Neural progenitor cell (in vitro differentiated cells): ENCODE results near the gene ZNF429. TPM values are rescaled to one million over a fixed set of nuclear protein-coding genes. Genes with fewer than 3 reads are reported as not detected.

ENCODE experiments used
- DNase-seq: peaks from one replicate; pipeline ENCODE4 v3.0.0-alpha.2; 2016; ENCODE audit warnings: low spot score
- H2AFZ ChIP-seq: fragments of 200-600 bp; sonication (generic); replicated peaks from 2 replicates; pipeline ENCODE4 v1.6.1; 2016; ENCODE audit warnings: antibody characterized with exemption
- H3F3A ChIP-seq: fragments of 200-600 bp; sonication (generic); 2 replicates; pipeline ENCODE4 v1.6.1; 2016; ENCODE audit warnings: antibody characterized with exemption, low read depth
- H3K27ac ChIP-seq: fragments of 200-600 bp; sonication (generic); 2 replicates; pipeline ENCODE4 v1.5.1; 2016; ENCODE audit warnings: mild to moderate bottlenecking
- H3K27me3 ChIP-seq: fragments of 200-600 bp; sonication (generic); 2 replicates; pipeline ENCODE4 v1.6.1; 2016; ENCODE audit warnings: mild to moderate bottlenecking, moderate library complexity
- H3K36me3 ChIP-seq: fragments of 200-600 bp; sonication (generic); 2 replicates; pipeline ENCODE4 v1.5.1; 2016
- H3K4me1 ChIP-seq: fragments of 200-600 bp; sonication (generic); 2 replicates; pipeline ENCODE4 v1.6.1; 2016; ENCODE audit warnings: mixed run types
- H3K4me2 ChIP-seq: fragments of 200-600 bp; sonication (generic); 2 replicates; pipeline ENCODE4 v1.6.1; 2016
- H3K4me3 ChIP-seq: fragments of 200-600 bp; sonication (generic); 2 replicates; pipeline ENCODE4 v1.5.1; 2016
- H3K79me2 ChIP-seq: fragments of 200-600 bp; sonication (generic); 2 replicates; pipeline ENCODE4 v1.6.1; 2016; ENCODE audit warnings: low read depth
- H3K9ac ChIP-seq: fragments of 200-600 bp; sonication (generic); 2 replicates; pipeline ENCODE4 v1.6.1; 2016
- H3K9me3 ChIP-seq: fragments of 200-600 bp; sonication (generic); 2 replicates; pipeline ENCODE4 v1.5.1; 2016; ENCODE audit warnings: low read depth
- H4K20me1 ChIP-seq: fragments of 200-600 bp; sonication (generic); 2 replicates; pipeline ENCODE4 v1.6.1; 2016; ENCODE audit warnings: low read depth
- H3K27ac Mint-ChIP-seq: 3 replicates; pipeline ENCODE4 v1.8.0; 2021; ENCODE audit warnings: mixed read lengths
- H3K27me3 Mint-ChIP-seq: 2 replicates; pipeline ENCODE4 v1.8.0; 2022; ENCODE audit warnings: low read depth, mild to moderate bottlenecking, inconsistent platforms, moderate library complexity, mixed read lengths; ENCODE audit not compliant: insufficient read depth
- H3K36me3 Mint-ChIP-seq: 3 replicates; pipeline ENCODE4 v1.8.0; 2021; ENCODE audit warnings: mixed read lengths
- H3K4me1 Mint-ChIP-seq: 3 replicates; pipeline ENCODE4 v1.8.0; 2021; ENCODE audit warnings: mixed read lengths
- H3K4me3 Mint-ChIP-seq: 3 replicates; pipeline ENCODE4 v1.8.0; 2021; ENCODE audit warnings: mild to moderate bottlenecking, moderate library complexity, mixed read lengths
- H3K9me3 Mint-ChIP-seq: 3 replicates; pipeline ENCODE4 v1.8.0; 2020; ENCODE audit warnings: mixed read lengths
- CTCF ChIP-seq: fragments of 200-600 bp; sonication (generic); IDR thresholded peaks from 2 replicates; pipeline ENCODE4 v1.5.1; 2017; ENCODE audit warnings: antibody characterized with exemption, mild to moderate bottlenecking
- EZH2 ChIP-seq: fragments of 200-600 bp; sonication (generic); IDR thresholded peaks from 2 replicates; pipeline ENCODE4 v1.6.1; 2017; ENCODE audit warnings: antibody characterized with exemption, mild to moderate bottlenecking, moderate library complexity
- EZH2phosphoT487 ChIP-seq: fragments of 200-600 bp; sonication (generic); IDR thresholded peaks from 2 replicates; pipeline ENCODE4 v1.6.1; 2017; ENCODE audit warnings: antibody characterized with exemption
- total RNA-seq: library from RNA; depleted of rRNA; stranded (reverse); fragments of >200 nt; gene quantifications from 2 replicates; pipeline ENCODE4 v1.2.3, GENCODE V29; 2015; ENCODE audit warnings: low replicate concordance

ZNF429 gene
- total RNA-seq, 1 donor from 2014 or later = 29.4 TPM

- peaks cover 60% of the 10 kb centered on the region for H3K9me3 Mint-ChIP-seq
- no peaks in the 10 kb centered on the region for H3K79me2 ChIP-seq
- DNase-seq = no peak
- H3K27me3 ChIP-seq = no peaks in the 10 kb centered on the region
- H3K9ac ChIP-seq = no peak overlapping the region
- TF ChIP-seq EZH2 (no peak), CTCF (no peak), EZH2phosphoT487 (no peak)
- no peak overlapping the region for H3K27ac ChIP-seq
- no peak overlapping the region for H3K4me2 ChIP-seq
- H3K4me3 ChIP-seq = no peak overlapping the region
- H3K9me3 ChIP-seq = no peaks in the 10 kb centered on the region
- H3K27me3 Mint-ChIP-seq = no peaks in the 10 kb centered on the region
- no peak overlapping the region for H3K27ac Mint-ChIP-seq
- no peak overlapping the region for H3K4me3 Mint-ChIP-seq
- peaks cover 12% of the 10 kb centered on the region for H3K36me3 Mint-ChIP-seq
- no peaks in the 10 kb centered on the region for H3K4me1 ChIP-seq
- H4K20me1 ChIP-seq = no peaks in the 10 kb centered on the region
- H3K4me1 Mint-ChIP-seq = no peaks in the 10 kb centered on the region
- no peak overlapping the region for H2AFZ ChIP-seq
- no peaks in the 10 kb centered on the region for H3F3A ChIP-seq
- no peaks in the 10 kb centered on the region for H3K36me3 ChIP-seq
These were observed 17.4 kb upstream of the ZNF429 start for GRCh38 chr19:21487969-21488368.

GRCh38 chr19:21491146-21491545 lies 14.3 kb upstream of the ZNF429 start:
- Mint-ChIP-seq H3K27me3 (peaks cover 2% of the 10 kb centered on the region), H3K9me3 (peaks cover 57% of the 10 kb centered on the region), H3K4me1 (no peaks in the 10 kb centered on the region), H3K27ac (no peak overlapping the region), H3K4me3 (no peak overlapping the region), H3K36me3 (peaks cover 12% of the 10 kb centered on the region)
- H3F3A ChIP-seq = no peaks in the 10 kb centered on the region
- H2AFZ ChIP-seq = no peak overlapping the region
- TF ChIP-seq CTCF = no peak
- no peak for TF ChIP-seq EZH2phosphoT487
- TF ChIP-seq EZH2 = no peak
- no peak overlapping the region for H3K27ac ChIP-seq
- no peak overlapping the region for H3K4me2 ChIP-seq
- no peak overlapping the region for H3K4me3 ChIP-seq
- H3K27me3 ChIP-seq = no peaks in the 10 kb centered on the region
- no peaks in the 10 kb centered on the region for H3K36me3 ChIP-seq
- no peaks in the 10 kb centered on the region for H3K9me3 ChIP-seq
- H3K9ac ChIP-seq = no peak overlapping the region
- no peak for DNase-seq
- H4K20me1 ChIP-seq = no peaks in the 10 kb centered on the region
- no peaks in the 10 kb centered on the region for H3K79me2 ChIP-seq
- H3K4me1 ChIP-seq = no peaks in the 10 kb centered on the region

GRCh38 chr19:21492947-21493906 lies 12.2 kb upstream of the ZNF429 start:
- no peak for DNase-seq
- Mint-ChIP-seq H3K27ac (no peak overlapping the region), H3K36me3 (peaks cover 9% of the 10 kb centered on the region), H3K4me1 (no peaks in the 10 kb centered on the region), H3K27me3 (peaks cover 2% of the 10 kb centered on the region), H3K4me3 (no peak overlapping the region), H3K9me3 (peaks cover 62% of the 10 kb centered on the region)
- TF ChIP-seq EZH2phosphoT487 = no peak
- TF ChIP-seq EZH2 = no peak
- TF ChIP-seq CTCF = no peak
- Histone ChIP-seq H3F3A (no peaks in the 10 kb centered on the region), H3K9me3 (no peaks in the 10 kb centered on the region), H2AFZ (no peak overlapping the region), H3K79me2 (no peaks in the 10 kb centered on the region), H3K27ac (no peak overlapping the region), H3K27me3 (no peaks in the 10 kb centered on the region), H3K4me2 (no peak overlapping the region), H3K4me3 (no peak overlapping the region), H4K20me1 (no peaks in the 10 kb centered on the region), H3K9ac (no peak overlapping the region), H3K4me1 (no peaks in the 10 kb centered on the region), H3K36me3 (no peaks in the 10 kb centered on the region)
